ENCODE data around the gene SYT8.

The SYT8 gene

DNA sequence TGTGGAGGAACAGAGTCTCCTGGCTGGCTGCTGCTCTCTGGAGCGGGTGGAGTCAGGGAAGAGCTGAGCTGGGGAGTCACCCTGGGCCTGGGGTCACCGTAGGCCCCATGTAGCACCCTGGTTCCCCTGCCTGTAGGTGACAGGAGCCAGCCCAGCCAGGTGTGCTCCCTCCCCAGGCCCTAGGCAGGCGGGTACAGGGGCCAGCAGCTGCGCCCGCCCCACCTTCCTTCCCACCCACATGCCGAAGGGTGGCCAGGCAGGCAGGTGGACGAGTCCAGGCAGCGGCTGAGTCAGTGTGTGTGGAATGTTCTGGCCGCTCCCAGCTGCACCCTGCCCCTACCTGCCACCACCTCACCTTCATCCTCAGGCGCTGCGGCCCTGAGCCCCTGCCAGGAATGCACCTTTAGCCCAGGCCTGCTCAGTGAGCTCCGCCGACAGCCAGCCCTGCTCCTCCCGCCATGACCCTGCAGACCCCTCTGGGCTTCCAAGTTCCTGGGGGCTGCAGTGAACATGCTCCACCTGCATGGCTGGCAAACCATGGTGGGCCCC, 654 bp upstream of the SYT8 start:
- Mint-ChIP-seq H3K9me3 (no peaks in the 10 kb centered on the region), H3K36me3 (ENCODE audit: low read depth) (no peaks in the 10 kb centered on the region), H3K4me3 (no peak overlapping the region), H3K4me1 (peaks cover 2% of the 10 kb centered on the region), H3K27ac (no peak overlapping the region), H3K27me3 (peaks cover 6% of the 10 kb centered on the region)
- ATAC-seq (no peak), DNase-seq (no peak)

DNA sequence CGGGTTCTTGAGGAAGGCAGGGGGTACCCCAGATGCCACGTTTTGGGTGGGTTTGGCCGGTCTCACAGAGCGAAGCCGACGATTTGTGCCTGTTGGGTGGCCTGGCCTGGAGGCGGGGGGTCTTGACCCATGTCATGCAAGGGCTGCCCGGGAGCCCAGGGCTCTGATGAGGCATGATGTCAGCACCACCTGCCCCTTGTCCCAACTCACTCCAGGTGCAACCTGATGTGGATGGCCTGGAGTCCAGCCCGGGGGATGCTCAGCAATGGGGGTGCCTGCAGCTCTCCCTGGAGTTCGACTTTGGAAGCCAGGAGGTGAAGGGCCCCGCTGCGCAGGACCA, 851 bp downstream of the SYT8 start:
- Mint-ChIP-seq H3K9me3 (no peaks in the 10 kb centered on the region), H3K27ac (no peak overlapping the region), H3K4me1 (peaks cover 7% of the 10 kb centered on the region), H3K36me3 (ENCODE audit: low read depth) (no peaks in the 10 kb centered on the region), H3K27me3 (peaks cover 6% of the 10 kb centered on the region), H3K4me3 (no peak overlapping the region)
- DNase-seq, result no peak
- no peak for ATAC-seq

DNA sequence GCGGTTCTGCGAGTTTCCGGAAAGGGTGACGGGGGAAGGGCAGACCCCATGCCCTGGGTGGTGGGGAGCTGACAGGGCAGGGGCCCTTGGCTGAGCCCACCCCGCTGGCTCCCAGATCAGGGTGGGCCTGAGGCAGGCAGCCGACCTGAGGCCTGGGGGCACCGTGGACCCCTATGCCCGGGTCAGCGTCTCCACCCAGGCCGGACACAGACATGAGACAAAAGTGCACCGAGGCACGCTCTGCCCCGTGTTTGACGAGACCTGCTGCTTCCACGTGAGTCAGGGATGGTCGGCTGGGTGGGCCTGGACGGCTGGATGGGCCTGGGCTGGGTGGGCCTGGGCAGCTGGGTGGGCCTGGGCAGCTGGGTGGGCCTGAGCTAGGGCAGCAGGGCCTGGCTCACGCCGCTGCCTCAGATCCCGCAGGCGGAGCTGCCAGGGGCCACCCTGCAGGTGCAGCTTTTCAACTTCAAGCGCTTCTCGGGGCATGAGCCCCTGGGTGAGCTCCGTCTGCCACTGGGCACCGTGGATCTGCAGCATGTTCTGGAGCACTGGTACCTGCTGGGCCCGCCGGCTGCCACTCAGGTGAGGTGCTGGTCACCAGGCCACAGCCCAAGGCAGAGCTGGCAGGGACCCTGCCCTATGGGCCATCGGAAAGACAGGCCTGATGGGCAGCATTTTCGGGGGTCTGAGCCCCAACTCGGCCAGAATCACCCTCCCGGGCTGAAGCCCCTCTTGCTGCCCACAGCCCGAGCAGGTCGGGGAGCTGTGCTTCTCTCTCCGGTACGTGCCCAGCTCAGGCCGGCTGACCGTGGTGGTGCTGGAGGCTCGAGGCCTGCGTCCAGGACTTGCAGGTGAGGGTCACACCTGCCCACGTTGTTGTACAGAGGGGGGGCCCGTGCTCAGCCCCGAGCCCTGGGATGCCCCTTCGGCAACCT, 1.5 kb downstream of the SYT8 start:
- ATAC-seq (no peak), DNase-seq (no peak)
- no peak overlapping the region for H3K27ac Mint-ChIP-seq
- no peak overlapping the region for H3K4me3 Mint-ChIP-seq
- peaks cover 7% of the 10 kb centered on the region for H3K4me1 Mint-ChIP-seq
- no peaks in the 10 kb centered on the region for H3K9me3 Mint-ChIP-seq
- no peaks in the 10 kb centered on the region for H3K36me3 Mint-ChIP-seq (ENCODE audit: low read depth)
- H3K27me3 Mint-ChIP-seq, result peaks cover 6% of the 10 kb centered on the region

DNA sequence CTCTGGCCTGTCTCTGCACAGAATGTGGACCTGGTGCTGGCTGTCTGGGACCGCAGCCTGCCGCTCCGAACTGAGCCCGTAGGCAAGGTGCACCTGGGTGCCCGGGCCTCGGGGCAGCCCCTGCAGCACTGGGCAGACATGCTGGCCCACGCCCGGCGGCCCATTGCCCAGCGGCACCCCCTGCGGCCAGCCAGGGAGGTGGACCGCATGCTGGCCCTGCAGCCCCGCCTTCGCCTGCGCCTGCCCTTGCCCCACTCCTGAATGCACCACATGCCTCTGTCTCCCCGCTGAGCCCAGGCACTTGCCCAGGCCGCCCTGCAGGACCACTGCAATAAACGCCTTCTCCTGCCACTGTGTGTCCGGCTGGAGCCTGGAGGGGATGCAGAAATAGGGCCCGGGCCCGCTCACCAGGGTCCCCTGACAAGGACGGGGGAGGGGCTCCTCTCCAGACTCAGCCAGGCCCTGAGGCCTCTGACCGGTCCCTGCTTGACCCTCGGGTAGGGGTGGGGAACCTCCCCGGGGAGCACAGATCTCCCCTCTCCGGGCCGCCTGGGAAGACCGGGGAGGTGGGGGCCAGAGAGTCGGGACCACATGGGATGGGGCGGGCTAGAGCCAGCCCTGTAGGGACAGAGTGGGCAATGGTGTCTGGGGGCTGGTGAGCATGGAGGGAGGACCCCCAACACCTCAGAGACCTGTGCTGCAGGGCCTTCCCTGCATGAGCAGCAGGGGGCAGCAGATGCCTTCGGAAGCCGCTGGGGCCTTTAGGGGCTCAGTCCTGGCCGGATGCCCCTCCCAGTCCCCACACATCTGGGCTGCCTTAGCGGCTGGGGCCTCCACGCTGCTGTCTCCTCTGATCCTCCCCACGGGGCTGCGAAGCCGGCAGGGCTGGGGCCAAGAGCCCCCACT, 2.6 kb downstream of the SYT8 start:
- H3K9me3 Mint-ChIP-seq, result no peaks in the 10 kb centered on the region
- ATAC-seq (peak; percentile 83), DNase-seq (peak; percentile 89)
- H3K36me3 Mint-ChIP-seq (ENCODE audit: low read depth), result no peaks in the 10 kb centered on the region
- H3K27me3 Mint-ChIP-seq, result peaks cover 6% of the 10 kb centered on the region
- no peak overlapping the region for H3K4me3 Mint-ChIP-seq
- no peak overlapping the region for H3K27ac Mint-ChIP-seq
- H3K4me1 Mint-ChIP-seq, result peaks cover 6% of the 10 kb centered on the region

DNA sequence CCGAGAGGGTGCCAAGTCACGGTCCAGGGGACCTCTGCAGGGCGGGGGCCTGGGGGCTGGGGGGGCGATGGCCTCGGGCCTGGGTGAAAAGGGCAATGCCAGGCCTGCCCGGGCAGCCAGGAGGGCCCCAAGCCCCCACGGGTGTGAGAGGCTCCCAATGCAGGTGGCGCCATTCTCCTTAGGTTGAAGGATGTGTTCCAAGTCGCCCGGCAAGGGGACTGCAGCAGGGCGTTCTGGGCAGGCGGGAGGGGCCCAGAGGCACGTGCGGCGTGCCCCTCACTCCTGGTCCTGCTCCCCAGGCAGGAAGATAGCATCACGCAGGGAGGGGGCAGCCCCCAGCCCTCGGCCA, 3.3 kb downstream of the SYT8 start:
- Mint-ChIP-seq H3K4me3 (no peak overlapping the region), H3K9me3 (no peaks in the 10 kb centered on the region), H3K4me1 (peaks cover 8% of the 10 kb centered on the region), H3K27ac (no peak overlapping the region), H3K27me3 (peaks cover 6% of the 10 kb centered on the region), H3K36me3 (ENCODE audit: low read depth) (no peaks in the 10 kb centered on the region)
- DNase-seq (no peak), ATAC-seq (peak; percentile 5)

DNA sequence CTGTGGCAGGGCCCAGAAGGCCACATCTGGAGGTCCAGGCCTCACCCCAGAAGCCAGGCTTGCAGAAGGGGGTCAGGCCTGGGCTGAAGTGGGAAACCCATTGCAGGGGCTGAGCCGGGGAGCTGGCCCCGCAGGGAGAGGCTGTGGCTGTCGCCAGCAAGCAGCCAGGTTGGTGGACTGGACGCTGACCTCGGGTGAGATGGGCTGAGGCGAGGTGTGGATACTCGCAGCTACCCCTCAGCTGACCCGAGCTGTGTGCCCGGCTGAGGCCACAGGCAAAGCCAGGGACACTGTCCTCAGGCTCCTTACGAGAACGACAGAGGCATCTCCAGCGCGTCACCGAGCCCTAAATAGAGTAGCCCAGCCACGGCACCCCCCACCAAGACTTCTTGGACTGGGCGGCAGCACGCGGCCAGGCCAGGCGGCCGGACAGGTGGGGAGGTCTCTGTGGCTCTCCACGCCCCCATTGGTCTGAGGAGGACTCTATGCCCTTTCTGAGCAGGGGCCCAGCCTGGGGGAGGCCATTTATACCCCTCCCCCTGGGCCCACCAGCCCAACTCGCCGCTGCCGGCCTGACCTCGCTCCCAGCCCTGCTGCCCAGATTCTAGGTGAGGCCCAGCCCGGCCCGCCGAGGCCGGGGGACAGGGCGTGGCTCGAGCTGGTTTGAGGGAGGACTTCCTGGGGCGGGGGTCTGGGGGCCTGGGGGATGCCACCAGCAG, 3.8 kb downstream of the SYT8 start, which contains the start of gene TNNI2:
Gene TNNI2 (plus strand): TSS at position 556 of the 719 bp plus-strand sequence. CDS start 716 bp downstream, outside the sequence.
- Mint-ChIP-seq H3K9me3 (no peaks in the 10 kb centered on the region), H3K4me1 (peaks cover 13% of the 10 kb centered on the region), H3K27me3 (peaks cover under 1% of the 10 kb centered on the region), H3K27ac (no peak within 1 kb of the TSS), H3K4me3 (no peak within 1 kb of the TSS), H3K36me3 (ENCODE audit: low read depth) (no peaks in the 10 kb centered on the region)
- ATAC-seq (no peak), DNase-seq (no peak)

DNA sequence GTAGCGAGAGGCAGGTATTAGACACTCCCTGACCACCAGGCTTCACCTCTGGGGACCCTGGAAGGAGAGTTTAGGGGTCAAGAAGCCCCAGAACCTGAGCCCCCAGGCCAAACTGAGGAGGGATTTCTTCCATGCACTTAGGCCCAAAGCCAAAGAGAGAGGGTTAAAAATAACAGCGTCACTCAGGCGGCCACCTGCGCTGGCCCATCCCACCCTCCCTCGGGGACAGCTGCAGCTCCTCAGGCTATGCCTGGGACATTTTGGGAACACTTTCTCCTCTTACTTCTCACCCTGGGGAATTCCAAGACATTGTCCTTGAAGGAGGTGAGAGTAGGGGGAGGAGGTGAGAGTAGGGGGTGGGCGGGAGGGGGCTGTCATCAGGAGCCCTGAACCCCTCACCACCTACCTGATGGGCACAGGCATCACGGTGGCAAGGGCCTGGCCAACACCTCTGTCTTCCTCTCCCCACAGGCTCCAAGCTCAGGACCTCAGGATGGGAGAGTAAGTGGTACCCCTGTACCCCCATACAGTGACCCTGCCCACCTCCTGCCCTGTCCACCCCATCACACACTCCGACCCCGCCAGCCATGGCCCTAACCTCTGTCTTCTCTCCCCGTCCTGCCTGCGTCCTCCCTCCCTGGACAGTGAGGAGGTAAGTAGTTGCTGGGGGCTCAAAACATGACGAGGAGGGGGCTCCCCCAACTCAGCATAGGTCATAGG, 4.6 kb downstream of the SYT8 start:
- Mint-ChIP-seq H3K27me3 (no peaks in the 10 kb centered on the region), H3K36me3 (ENCODE audit: low read depth) (no peaks in the 10 kb centered on the region), H3K4me3 (no peak overlapping the region), H3K4me1 (peaks cover 21% of the 10 kb centered on the region), H3K9me3 (no peaks in the 10 kb centered on the region), H3K27ac (no peak overlapping the region)
- DNase-seq (no peak), ATAC-seq (no peak)

DNA sequence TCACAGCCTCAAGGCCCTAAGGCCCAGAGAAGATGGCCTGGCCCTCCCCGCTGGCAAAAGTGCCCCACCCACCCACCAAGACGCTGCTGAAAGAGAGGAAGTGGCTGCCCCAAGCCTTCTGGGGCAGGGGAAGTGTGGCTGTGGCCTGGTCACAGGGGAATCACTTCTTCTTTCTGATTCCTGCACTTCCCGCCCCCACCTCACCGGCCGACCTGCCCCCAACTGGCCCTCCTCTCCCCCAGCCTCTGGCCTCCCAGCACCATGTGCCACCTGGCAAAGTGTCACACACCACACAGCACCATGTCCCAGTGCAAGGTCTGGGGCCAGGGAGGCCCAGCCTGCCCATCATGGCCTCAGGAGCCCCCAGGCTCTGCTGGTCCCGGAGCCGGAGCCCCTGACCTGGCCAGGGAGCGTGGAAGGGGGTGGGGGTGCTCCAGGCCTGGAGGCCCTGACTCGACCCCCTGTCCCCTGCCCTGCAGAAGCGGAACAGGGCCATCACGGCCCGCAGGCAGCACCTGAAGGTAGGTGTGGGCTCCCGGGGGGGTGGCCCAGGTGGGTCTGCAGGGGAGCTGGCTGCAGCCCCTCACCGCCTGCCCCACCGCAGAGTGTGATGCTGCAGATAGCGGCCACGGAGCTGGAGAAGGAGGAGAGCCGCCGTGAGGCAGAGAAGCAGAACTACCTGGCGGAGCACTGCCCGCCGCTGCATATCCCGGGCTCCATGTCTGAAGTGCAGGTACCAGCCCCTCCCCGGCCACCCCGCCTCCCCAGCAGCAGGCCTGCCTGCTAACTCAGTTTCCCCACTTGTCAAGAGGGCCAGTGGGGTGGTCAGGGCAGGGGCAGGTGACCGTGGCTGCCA, 5.4 kb downstream of the SYT8 start:
- no peak overlapping the region for H3K4me3 Mint-ChIP-seq
- no peaks in the 10 kb centered on the region for H3K36me3 Mint-ChIP-seq (ENCODE audit: low read depth)
- H3K4me1 Mint-ChIP-seq, result peaks cover 29% of the 10 kb centered on the region
- ATAC-seq, result peak; percentile 2
- no peaks in the 10 kb centered on the region for H3K9me3 Mint-ChIP-seq
- no peak overlapping the region for H3K27ac Mint-ChIP-seq
- no peak for DNase-seq
- no peaks in the 10 kb centered on the region for H3K27me3 Mint-ChIP-seq

DNA sequence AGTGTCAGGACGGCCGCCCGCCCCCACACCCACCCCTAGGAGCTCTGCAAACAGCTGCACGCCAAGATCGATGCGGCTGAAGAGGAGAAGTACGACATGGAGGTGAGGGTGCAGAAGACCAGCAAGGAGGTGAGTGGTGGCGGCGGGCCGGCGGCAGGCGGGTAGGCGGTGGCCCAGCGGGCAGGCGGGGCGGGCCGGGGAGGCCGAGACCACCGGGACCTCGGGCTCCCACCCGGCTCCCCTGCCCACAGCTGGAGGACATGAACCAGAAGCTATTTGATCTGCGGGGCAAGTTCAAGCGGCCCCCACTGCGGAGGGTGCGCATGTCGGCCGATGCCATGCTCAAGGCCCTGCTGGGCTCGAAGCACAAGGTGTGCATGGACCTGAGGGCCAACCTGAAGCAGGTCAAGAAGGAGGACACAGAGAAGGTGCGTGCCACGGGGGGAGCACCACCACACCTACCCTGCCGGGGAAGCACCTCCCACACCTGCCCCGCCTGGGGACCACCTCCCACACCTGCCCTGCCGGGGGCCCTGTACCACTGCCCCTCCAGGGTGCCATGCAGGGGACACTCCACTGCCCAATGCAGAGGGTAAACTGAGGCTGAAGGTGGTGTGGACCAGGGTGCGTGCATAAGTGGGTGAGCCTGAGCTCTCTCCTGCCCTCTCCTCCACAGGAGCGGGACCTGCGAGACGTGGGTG, 6.1 kb downstream of the SYT8 start:
- no peaks in the 10 kb centered on the region for H3K9me3 Mint-ChIP-seq
- H3K4me3 Mint-ChIP-seq, result no peak overlapping the region
- ATAC-seq, result no peak
- no peak for DNase-seq
- no peaks in the 10 kb centered on the region for H3K27me3 Mint-ChIP-seq
- no peak overlapping the region for H3K27ac Mint-ChIP-seq
- H3K36me3 Mint-ChIP-seq (ENCODE audit: low read depth), result no peaks in the 10 kb centered on the region
- peaks cover 37% of the 10 kb centered on the region for H3K4me1 Mint-ChIP-seq

DNA sequence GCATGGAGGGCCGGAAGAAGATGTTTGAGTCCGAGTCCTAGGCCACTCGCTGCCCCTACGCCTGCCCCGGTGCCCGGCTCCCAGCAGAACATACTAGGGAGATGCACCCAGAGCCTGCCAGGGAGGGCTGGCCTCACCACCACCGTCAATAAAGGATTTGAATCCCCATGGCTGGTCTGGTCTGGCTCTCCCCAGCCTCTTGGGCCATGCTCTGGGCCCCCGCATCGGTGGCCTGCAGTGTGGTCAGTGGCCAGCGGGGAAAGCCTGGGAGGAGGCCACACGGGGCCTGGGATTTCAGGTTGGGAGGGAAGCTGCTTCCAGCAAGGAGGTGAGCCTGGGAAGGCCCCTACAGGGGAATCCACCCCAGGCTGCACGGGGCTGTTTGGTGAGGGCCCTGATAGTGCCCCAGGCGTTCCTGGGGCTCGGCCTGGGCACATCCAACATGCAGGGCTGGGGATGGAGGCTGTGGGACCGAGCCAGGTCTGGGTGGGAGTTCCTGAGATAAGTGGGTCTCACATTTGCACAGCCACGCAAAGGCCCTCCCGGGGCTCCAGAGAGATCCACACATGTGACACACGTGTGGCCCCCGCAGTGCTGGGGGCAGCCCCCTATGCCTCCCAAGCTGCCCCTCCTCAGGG, 6.8 kb downstream of the SYT8 start:
- ATAC-seq (no peak), DNase-seq (no peak)
- H3K4me3 Mint-ChIP-seq, result no peak overlapping the region
- H3K36me3 Mint-ChIP-seq (ENCODE audit: low read depth), result no peaks in the 10 kb centered on the region
- peaks cover 43% of the 10 kb centered on the region for H3K4me1 Mint-ChIP-seq
- no peaks in the 10 kb centered on the region for H3K27me3 Mint-ChIP-seq
- H3K9me3 Mint-ChIP-seq, result no peaks in the 10 kb centered on the region
- H3K27ac Mint-ChIP-seq, result no peak overlapping the region

DNA sequence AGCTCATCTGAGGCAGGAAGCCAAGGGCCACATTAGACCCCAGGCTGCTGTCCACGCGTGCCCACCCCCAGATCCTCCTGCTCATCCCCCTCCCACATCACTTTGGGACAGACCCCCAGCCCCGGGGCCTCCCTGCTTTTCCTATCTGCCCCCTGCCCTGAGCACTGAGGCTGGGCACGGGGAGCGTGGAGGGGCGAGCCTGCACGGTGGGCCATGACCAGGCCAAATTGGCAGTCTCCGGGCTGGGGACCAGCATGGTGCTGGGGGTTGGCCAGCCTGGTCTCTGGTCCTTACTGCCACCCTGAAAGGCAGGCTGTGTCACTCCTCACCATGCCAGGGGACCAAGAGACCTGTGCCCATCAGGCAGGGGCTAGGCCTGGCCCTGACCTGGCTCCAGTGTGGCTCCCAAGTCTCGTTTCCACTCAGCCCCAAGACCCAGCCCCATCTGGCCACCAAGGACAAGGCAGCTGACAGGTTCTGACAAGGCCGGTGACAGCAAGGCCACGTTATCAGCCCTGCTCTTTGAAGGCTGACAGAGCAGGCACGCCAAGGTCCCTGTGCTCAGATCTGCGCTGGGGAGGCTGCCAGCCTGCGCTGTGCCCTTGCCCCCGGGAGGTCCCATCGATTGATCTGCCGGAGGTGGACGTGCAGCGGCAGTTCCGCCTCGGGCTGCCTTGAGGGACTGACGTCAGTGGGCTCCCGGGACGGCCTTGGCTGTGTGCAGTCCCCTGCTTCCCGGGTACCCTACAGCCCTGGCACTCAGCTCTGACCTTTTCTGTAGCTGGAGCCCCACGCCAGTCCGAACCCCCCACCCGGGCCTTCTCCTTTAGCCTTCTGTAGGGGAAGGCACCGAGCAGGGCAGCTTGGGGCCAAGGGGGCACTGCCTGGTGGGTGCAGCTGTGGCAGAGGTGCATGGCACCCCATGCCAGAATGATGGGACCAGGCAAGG, 7.6 kb downstream of the SYT8 start:
- Mint-ChIP-seq H3K9me3 (no peaks in the 10 kb centered on the region), H3K27me3 (no peaks in the 10 kb centered on the region), H3K4me3 (no peak overlapping the region), H3K4me1 (peaks cover 47% of the 10 kb centered on the region), H3K27ac (no peak overlapping the region), H3K36me3 (ENCODE audit: low read depth) (no peaks in the 10 kb centered on the region)
- ATAC-seq (no peak), DNase-seq (no peak)
